Measurements from ENCODE around the gene TAT.
"Not testable (repeated sequence)": the region's sequence is repeated elsewhere in the genome, so short reads cannot be mapped to it uniquely, and the experiment has no call there.

Gene TAT

GRCh38 chr16:71576971-71577370 lies at the start of gene TAT:
TSS of gene TAT (minus strand) at chr16:71577092. CDS start at chr16:71576415, 677 bp downstream.
- no peak for DNase-seq

DNA sequence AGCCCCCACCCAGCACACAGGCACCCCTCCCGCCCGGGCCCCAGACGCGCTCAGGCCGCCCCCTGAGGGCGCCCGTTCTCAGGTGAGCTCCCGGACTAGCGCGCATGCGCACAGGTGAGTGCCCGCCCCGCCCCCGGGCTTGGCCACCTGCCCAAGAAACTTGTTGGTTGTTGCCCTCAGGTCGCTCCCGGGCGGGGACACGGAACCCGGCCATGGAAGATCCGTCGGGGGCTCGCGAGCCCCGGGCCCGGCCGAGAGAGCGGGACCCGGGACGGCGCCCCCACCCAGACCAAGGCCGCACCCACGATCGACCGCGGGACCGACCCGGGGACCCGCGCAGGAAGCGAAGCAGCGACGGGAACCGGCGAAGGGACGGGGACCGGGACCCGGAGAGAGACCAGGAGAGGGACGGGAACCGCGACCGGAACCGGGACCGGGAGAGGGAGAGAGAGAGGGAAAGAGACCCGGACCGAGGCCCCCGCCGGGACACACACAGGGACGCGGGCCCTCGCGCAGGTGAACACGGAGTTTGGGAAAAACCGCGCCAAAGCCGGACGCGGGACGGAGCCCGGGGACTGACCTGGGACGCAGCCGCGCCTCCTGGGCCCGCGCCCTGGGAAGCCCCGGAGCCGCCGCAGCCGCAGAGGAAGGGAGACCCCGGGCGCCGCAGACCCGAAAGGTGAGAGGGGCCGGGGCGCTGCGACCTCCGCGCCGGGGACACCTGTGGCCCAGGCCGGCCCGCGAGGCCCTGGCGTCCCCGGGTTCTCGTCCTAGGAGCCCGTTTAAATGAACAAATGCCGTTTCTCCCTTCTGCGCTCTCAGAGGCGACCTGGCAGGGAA lies 49.3 kb upstream of the TAT start, which contains the start of gene MARVELD3:
Gene MARVELD3, plus strand, starts transcription at position 167 of the 840 bp plus-strand sequence. Its CDS starts 46 bp downstream, at position 213.
- peak; percentile 70 for DNase-seq

DNA sequence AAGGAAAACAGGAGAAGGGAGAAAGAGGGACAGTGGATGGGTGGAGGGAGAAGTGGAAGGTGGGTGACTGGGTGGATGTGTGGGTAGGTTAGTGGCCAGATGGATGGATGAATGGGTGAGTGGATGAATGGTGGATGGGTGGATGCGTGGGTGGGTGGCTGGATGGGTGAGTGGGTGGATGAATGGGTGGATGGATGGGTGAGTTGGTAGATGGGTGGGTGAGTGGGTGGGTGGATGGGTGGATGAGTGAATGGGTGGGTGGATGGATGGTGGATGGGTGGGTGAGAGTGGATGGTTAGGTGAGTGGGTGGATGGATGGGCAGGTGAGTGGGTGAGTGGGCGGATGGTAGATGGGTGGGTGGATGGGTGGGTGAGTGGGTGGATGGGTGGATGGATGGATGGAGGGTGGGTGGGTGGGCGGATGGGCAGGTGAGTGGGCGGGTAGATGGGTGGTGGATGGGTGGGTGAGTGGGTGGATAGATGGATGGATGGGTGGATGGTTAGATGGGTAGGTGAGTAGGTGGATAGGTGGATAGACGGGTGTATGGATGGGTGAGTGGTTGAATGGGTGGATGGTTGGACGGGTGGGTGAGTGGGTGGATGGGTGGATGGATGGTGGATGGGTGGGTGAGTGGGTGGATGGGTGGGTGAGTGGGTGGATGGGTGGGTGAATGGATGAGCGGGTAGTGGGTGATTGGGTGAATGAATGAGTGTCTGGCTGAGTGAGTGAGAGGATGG lies 48.4 kb upstream of the TAT start:
- no peak for DNase-seq

GRCh38 chr16:71623597-71623996 lies 46.7 kb upstream of the TAT start:
- DNase-seq, result no peak

GRCh38 chr16:71622088-71622487 lies 45.2 kb upstream of the TAT start:
- no peak for DNase-seq

DNA sequence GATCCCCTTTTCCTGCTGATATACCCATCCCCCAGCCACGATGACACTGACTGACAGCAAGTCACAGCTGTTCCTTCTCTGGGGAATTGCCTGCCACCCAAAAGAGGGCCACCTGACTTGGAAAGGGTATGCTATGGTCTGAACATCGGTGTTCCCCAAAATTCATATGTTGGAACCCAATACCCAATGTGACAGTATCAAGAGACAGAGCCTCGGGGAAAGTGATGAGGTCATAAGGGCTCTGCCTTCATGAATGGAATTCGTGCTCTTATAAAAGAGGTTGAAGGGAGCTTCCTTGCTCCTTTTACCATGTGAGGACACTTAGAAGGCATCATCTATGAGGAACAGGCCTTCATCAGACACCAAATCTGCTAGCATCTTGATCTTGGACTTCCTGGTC lies 41.5 kb upstream of the TAT start:
- DNase-seq, result no peak

DNA sequence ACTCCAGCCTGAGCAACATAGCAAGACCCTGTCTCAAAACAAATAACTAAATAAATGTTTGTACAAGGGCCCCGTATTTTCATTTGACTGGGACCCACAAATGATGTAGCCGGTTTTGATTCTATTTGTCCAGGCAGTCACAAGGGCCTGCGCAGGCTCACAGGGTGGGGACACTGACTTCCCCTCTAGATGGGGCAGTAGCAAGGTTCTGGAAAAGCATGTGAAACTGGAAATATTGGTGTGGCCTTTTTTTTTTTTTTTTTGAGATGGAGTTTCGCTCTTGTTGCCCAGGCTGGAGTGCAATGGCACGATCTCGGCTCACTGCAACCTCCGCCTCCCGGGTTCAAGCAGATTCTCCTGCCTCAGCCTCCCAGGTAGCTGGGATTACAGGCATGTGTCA lies 38.1 kb upstream of the TAT start:
- DNase-seq, result not testable (repeated sequence)

- peak; percentile 8 for DNase-seq
These were observed 34.3 kb upstream of the TAT start for GRCh38 chr16:71610936-71611871.

- no peak for DNase-seq
These were observed 33.6 kb upstream of the TAT start for GRCh38 chr16:71610447-71610846.

- no peak for DNase-seq
These were observed 32.2 kb upstream of the TAT start for GRCh38 chr16:71609066-71609465.

DNA sequence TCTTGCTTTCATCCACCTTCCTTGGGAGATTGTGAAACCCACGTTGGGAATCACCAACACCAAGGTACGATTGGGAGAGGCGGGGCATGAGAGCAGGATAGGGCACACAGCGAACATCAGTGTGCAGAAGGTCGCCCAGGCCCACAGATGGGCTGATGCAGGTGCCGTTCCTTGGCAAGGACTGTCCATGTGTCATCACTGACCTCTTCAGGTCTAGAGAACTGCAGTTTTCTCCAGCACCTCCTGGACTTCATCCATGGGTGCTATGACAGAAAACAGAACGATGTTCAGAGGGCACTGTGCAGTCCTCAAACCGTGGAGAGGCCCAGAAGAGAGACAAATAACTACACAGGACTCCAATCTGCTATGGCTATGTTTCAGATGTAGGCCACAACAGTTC lies 23.9 kb upstream of the TAT start:
- no peak for DNase-seq

- DNase-seq, result not testable (repeated sequence)
These were observed 21.5 kb upstream of the TAT start for GRCh38 chr16:71598426-71598825.

DNA sequence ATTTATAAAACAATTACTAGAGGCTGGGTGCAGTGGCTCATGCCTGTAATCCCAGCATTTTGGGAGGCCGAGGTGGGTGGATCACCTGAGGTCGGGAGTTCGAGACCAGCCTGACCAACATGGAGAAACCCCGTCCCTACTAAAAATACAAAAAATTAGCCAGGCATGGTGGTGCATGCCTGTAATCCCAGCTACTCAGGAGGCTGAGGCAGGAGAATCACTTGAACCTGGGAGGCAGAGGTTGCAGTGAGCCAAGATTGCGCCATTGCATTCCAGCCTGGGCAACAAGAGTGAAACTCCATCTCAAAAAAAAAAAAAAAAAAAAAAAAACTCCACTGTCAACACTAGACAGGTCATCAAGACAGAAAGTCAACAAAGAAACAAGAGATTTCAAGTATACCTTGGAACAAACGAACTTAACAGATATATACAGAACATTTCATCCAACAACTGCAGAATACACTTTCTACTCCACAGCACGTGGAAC lies 18.5 kb upstream of the TAT start:
- DNase-seq, result not testable (repeated sequence)

- no peak for DNase-seq
These were observed 17.2 kb upstream of the TAT start for GRCh38 chr16:71594000-71594646.

DNA sequence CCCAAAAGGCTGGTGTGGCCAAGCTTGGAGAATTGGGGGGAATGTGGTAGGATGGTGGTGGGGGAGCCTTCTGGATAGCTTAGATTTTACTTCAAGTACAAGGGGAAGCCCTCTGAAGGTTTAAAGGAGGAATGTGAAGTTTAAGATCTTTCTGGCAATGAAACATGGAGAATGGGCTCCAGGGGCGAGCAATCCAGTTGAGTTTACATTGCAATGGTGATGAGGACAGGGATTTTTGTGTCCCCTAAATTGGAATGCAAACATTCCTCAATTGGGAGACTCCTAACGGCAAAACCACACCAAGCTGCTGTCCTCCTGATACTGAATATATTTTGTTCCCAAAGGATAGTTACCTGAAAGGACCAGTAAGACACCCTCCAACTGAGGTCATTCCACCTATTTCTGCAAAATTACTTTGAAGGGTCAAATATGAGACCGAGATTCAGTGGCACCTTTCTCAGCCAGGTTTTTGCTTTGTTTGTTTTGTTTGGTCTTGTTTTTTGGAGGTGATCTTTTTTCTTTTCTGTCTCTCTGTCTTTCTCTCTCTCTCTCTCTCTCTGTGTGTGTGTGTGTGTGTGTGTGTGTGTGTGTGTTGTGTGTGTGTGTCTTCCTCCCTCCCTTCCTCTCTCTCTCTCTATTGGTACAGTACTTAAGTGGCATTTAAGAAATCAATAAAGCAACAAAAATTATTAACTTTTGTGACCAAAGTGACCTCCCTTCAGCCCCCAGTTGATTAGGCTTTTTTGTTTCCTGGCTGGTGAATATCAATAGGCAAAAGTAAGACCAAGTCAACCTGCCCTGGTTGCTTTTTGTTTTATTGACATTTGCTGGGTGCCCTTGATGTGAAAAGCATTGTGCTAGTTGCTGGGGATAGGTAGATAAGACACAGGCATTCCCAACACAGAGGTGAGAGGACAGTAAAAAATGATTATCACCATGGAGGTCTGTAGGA lies 16.4 kb upstream of the TAT start:
- no peak for DNase-seq

DNA sequence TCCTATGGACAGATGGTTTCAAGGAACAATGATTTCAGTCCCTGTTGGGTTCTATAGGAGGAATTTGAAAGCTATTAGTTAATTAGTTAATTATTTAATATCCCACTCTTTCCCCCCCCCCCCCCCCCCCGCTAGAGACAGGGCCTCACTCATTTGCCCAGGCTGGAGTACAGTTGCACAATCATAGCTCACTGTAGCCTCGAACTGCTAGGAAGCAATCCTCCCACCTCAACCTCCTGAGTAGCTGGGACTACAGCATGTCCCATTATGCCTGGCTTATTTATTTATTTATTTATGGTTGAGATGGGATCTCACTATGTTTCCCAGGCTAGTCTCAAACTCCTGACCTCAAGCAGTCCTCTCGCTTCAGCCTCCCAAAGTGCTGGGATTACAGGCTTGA lies 15.0 kb upstream of the TAT start:
- no peak for DNase-seq

DNA sequence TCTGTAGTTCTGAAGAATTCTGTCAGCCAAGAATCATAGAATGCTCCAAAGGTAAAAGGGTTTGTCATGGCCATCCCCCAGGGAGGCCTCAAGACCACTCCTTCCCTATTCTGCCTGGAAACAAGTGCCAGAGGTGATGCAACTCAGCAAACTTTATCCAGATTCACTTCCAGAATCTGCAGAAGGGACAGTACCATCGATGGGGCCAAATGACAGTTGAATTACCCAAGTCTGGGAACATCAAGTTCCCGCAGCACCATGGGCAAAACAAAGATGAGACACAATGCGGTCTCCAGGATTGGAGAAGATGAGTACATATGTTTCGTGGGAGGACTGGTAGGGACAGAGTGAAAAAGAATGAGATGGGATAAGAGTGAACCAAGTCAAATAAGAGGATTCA lies 13.7 kb upstream of the TAT start:
- no peak for DNase-seq

- DNase-seq, result not testable (repeated sequence)
These were observed 13.2 kb upstream of the TAT start for GRCh38 chr16:71590071-71590470.

GRCh38 chr16:71589334-71589733 lies 12.4 kb upstream of the TAT start:
- DNase-seq, result not testable (repeated sequence)

DNA sequence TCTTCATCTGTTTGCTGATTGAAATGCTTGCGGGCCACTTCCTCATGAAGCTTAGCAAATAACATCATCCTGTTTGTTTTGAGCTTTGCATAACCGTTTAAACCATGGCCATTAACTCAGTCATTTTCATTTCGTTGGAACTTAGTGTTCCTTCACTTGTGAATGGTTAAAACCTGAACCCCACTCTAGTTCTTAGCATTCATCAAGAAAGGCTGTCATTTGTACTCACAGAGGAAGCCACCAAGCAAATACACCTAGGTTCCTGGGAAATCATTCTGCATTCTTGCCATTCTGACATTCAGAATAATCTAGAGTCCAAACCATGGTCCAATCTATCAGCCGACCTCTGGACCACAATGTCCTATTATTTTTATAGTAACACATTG lies 8.4 kb upstream of the TAT start:
- DNase-seq, result no peak
